SK-N-SH treated with all-trans-retinoic acid at 6 μM for 48 hours (cell line): ENCODE results near the gene ENTR1.

Experiments used
- GLIS3 ChIP-seq: fragments of 250-450 bp; sonication (Bioruptor Pico); IDR thresholded peaks from 2 replicates; pipeline ENCODE4 v1.5.0; 2020; ENCODE audit warnings: mild to moderate bottlenecking, moderate library complexity
- OSR1 ChIP-seq: fragments of 250-450 bp; sonication (Bioruptor Pico); IDR thresholded peaks from 2 replicates; pipeline ENCODE4 v1.8.0; 2022; ENCODE audit warnings: moderate library complexity, mild to moderate bottlenecking, inconsistent platforms
- PATZ1 ChIP-seq: fragments of 250-450 bp; sonication (Bioruptor Pico); IDR thresholded peaks from 2 replicates; pipeline ENCODE4 v1.8.0; 2020; ENCODE audit warnings: mild to moderate bottlenecking, moderate library complexity, borderline replicate concordance
- RARB ChIP-seq: fragments of 250-450 bp; sonication (Bioruptor Pico); IDR thresholded peaks from 2 replicates; pipeline ENCODE4 v1.8.0; 2021; ENCODE audit warnings: mild to moderate bottlenecking, moderate library complexity
- ZC3H10 ChIP-seq: fragments of 250-450 bp; sonication (Bioruptor Pico); IDR thresholded peaks from 2 replicates; pipeline ENCODE4 v1.5.1; 2021; ENCODE audit warnings: mild to moderate bottlenecking, moderate library complexity
- ZNF70 ChIP-seq: fragments of 450-650 bp; formaldehyde crosslinking; IDR thresholded peaks from 2 replicates; pipeline ENCODE4 v1.5.0; 2020; ENCODE audit warnings: mild to moderate bottlenecking, moderate library complexity
- ZNF8 ChIP-seq: fragments of 450-650 bp; formaldehyde crosslinking; IDR thresholded peaks from 2 replicates; pipeline ENCODE4 v1.5.0; 2020; ENCODE audit warnings: mild to moderate bottlenecking, moderate library complexity

DNA sequence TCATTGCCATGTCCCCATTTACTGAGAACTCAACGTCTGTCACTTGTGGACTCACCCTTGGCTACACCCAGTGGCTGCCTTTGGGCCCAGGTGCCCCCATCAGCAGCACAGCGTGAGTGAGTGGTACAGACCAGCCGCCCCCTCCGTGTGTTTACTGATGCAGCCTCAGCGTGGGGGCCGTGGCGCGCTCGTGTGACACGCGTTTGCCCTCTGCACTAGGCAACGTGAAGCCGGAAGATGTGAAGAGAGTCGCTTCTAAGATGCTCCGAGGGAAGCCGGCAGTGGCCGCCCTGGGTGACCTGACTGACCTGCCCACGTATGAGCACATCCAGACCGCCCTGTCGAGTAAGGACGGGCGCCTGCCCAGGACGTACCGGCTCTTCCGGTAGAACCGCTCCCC, 12.5 kb upstream of the ENTR1 start:
- TF ChIP-seq RARB = no peak
- no peak for TF ChIP-seq PATZ1 (CRISPR knock-in tag)
- TF ChIP-seq OSR1 (CRISPR knock-in tag) = no peak
- no peak for TF ChIP-seq GLIS3
- TF ChIP-seq ZNF70 = no peak
- TF ChIP-seq ZNF8 (CRISPR knock-in tag) = no peak
- no peak for TF ChIP-seq ZC3H10 (CRISPR knock-in tag)
